NCI-H748 (cell line): ENCODE measurements around the gene NPC1.
A peak's percentile ranks its signal among the peaks of the same experiment; 100 is the strongest.
"Not testable (repeated sequence)": the region's sequence is repeated elsewhere in the genome, so short reads cannot be mapped to it uniquely, and the experiment has no call there.

Experiments
- DNase-seq: peaks from one replicate; lab custom pipeline; 2025; ENCODE audit not compliant: unreplicated experiment; lab: John Stamatoyannopoulos, UW

The NPC1 gene

DNA sequence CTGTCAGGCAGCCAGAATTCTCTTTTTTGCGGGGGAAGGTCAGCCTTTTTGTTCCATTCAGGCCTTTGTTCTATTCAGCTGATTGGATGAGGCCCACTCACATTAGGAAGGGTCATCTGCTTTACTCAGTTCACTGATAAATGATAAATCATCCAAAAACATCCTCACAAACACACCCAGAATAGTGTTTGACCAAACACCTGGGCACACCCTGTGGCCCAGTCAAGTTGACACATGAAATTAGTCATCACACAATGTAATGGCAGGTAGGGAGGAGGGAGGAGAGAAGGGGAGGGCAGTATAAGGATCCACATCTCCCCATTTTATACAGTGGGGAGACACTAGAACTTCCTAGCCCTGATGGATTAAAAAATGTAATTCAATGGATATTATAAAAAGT is 91.3 kb downstream of the NPC1 start:
- peak; percentile 45 for DNase-seq

DNA sequence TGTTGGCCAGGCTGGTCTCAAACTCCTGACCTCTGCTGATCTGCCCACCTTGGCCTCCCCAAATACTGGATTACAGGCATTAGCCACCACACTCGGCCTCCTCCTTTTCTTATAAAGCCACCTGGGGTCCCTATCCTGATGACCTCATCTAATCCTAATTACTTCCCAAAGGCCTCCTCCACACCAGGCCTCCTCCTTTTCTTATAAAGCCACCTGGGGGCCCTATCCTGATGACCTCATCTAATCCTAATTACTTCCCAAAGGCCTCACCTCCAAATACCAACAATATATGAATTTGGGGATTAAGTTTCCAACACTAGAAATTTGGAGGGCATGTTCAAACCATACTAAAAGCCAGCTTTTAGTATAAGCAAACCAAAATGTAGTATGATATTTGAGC is 92.7 kb downstream of the NPC1 start:
- DNase-seq, result no peak

DNA sequence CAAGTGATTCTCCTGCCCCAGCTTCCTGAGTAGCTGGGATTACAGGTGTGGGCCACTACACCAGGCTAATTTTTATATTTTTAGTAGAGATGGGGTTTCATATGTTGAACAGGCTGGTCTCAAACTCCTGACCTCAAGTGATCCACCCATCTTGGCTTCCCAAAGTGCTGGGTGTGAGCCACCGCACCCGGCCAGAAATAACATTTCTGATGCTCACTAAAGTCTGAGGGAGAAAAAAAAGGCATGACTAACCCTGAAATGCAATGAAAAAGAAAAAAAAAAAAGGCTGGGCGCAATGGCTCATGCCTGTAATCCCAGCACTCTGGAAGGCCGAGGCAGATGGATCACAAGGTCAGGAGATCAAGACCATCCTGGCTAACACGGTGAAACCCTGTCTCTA is 96.7 kb downstream of the NPC1 start:
- DNase-seq, result not testable (repeated sequence)

DNA sequence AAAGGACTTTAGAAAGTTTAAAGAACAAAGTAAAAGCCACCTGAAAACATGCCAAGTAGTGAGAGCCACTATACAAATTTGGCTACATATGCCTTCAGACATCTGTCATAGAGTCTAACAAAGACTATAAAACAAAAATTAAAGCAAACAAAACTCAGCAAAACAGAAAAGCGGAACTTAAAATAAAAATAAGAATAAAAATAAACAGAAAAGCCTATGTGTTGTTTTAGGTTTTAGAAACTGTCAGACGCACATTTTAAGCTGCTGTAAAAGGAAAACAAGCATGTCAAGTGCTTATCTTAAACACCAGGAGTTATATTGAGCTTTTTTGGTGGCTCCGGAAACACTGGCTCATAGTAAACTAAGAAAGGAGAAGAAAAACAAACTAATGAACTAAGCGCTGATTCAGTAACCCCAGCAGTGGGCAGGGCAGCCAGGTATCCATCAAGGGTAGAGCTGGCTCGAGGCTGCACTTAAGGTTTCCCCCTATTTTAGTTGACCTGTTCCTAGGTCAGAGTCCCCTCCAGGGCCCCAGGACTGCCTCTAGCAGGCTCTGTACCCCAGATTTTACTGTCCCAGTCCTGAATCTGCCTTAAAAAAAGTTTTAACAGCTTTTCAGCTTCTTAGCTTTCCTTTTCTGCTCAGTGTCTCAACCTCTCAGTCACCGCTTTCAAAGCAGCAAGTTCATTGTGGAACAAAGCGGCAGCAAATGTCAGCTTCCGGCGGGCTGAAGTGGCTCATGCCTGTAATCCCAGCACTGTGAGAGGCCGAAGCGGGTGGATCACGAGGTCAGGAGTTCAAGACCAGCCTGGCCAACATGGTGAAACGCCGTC is 98.4 kb downstream of the NPC1 start:
- DNase-seq, result no peak

DNA sequence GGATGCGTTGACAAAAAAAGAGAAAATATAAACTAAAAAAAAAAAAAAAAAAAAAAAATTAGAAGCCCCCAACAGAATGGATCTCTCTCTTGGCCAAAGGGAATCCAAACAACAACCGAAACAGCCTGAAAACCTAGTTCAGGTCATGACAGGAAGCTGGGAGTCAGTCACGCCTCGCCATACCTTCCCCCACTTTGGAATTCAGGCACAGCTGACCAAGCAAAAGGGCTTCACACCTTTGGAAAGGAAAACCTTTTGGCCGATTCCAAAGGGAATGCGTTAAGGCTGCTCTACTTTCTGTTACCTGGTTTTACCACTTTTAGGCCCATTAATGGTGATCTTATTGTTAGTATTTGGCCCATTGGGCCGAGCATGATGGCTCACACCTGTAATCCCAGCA is 100.9 kb downstream of the NPC1 start:
- DNase-seq, result no peak

DNA sequence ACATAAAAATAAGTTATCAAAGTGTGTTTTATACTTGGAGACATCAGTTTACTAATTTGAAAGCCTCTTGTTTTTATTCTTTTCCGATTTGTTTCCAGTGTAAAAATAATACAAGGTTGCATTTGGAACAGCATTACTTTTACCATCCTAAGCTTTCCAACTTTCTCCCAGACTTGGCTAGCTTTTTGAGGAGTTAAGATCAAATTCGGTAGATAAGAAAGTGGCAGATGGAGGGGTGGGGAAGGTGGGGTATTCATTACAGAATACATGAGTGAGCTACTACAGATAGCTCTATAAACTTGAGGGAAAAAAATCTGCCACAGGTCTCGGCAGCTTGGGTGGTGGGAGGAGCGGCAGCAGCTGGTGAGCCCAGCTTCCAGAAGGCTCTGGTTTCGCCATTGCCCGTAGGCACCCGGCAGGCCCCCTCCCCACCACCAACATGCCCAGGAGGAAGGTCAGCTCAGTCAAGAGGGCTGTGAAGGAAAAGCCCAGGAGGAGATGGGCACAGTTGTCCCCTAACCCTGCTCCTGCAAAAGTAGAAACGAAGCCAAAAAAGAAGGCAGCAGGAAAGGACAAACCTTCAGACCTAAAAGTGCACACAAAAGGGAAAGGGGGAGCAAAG is 101.6 kb downstream of the NPC1 start:
- DNase-seq, result no peak
